Aorta (tissue), 5 donors: ENCODE data around the gene REC8. TPM values are rescaled to one million over a fixed set of nuclear protein-coding genes. Genes with fewer than 3 reads are reported as not detected.

Experiments
- ATAC-seq: fragments of 200-7000 bp; cut with Tn5 transposase; one replicate; pipeline ENCODE4 v1.9.1; 2022; ENCODE audit warnings: moderate library complexity; ENCODE audit not compliant: low FRiP score
- DNase-seq, 2 donors: peaks; one replicate each; pipeline ENCODE4 v3.0.0-alpha.2; 2020
- H3K27ac ChIP-seq, 2 donors: one replicate each; pipeline ENCODE4 v1.5.1; 2013; ENCODE audit warnings: low read length in 2 of 2, mild to moderate bottlenecking in 2 of 2, moderate library complexity in 2 of 2, control low read depth in 1 of 2, inconsistent platforms in 1 of 2, low read depth in 1 of 2
- H3K27me3 ChIP-seq, 2 donors: one replicate each; pipeline ENCODE4 v1.6.1; 2013; ENCODE audit warnings: control low read depth in 1 of 2, low read length in 1 of 2, mild to moderate bottlenecking in 1 of 2, moderate library complexity in 1 of 2; ENCODE audit not compliant: insufficient read depth in 2 of 2, control insufficient read depth in 1 of 2
- H3K36me3 ChIP-seq, 2 donors: one replicate each; pipeline ENCODE4 v1.6.1; 2013; ENCODE audit warnings: control low read depth in 1 of 2, low read length in 1 of 2, mild to moderate bottlenecking in 1 of 2; ENCODE audit not compliant: insufficient read depth in 2 of 2, control insufficient read depth in 1 of 2
- H3K4me1 ChIP-seq, 2 donors: one replicate each; pipeline ENCODE4 v1.6.1; 2013; ENCODE audit warnings: low read length in 2 of 2, control low read depth in 1 of 2, mild to moderate bottlenecking in 1 of 2, moderate library complexity in 1 of 2; ENCODE audit not compliant: insufficient read depth in 2 of 2, control insufficient read depth in 1 of 2
- H3K4me3 ChIP-seq, 2 donors: one replicate each; pipeline ENCODE4 v1.5.1; 2013; ENCODE audit warnings: low read length in 2 of 2, control low read depth in 1 of 2, mild to moderate bottlenecking in 1 of 2
- H3K9me3 ChIP-seq: one replicate; pipeline ENCODE4 v1.6.1; 2013; ENCODE audit warnings: mild to moderate bottlenecking, low read length; ENCODE audit not compliant: control insufficient read depth
- WGBS, 2 donors: extraction: QIAGEN DNeasy Blood & Tissue Kit; methylation state at CpG; one replicate each; pipeline ENCODE4 v1.1.7; 2013; 5-methylcytosine and 5-hydroxymethylcytosine counted together
- intact Hi-C, 2 donors: fragments of 100-400 bp; cut with DNase I; formaldehyde crosslinking; loops; one replicate each; pipeline versions ENCODE4 v1.14.2 to v1.15.0; 2022
- polyA plus RNA-seq, 2 donors: library from polyadenylated mRNA; stranded (reverse); fragments of 200-250 nt; gene quantifications; one replicate each; pipeline ENCODE4 v1.2.3, GENCODE V29; 2013
- total RNA-seq, 2 donors: library from RNA; stranded (reverse); fragmentation: NEBNext Ultra II Directional; extraction: Animal tissue kit (Norgen Biotek cat#: 25700); gene quantifications; one replicate each; pipeline ENCODE4 v1.2.1, GENCODE V29; 2021
- donor health status: healthy with polysubstance abuse.
- donor health status: Bipolar disorder and iron deficiency.
- donor health status: DM: no; HTN: no; CAD: no.
- donor health status: DM: no; HTN: no; CAD: no.
- donor health status: DM: yes; HTN: yes; CAD: no.

REC8 gene
- total and polyA plus RNA-seq, 4 donors, result 2.4 to 18.1 (median 10.7) TPM

- Histone ChIP-seq H3K4me1 (no peaks in the 10 kb centered on the region), H3K27ac (no peak overlapping the region), H3K27me3 (no peaks in the 10 kb centered on the region), H3K9me3 (no peaks in the 10 kb centered on the region), H3K36me3 (no peaks in the 10 kb centered on the region), H3K4me3 (no peak overlapping the region)
- intact Hi-C loops, result no loop called here
- ATAC-seq (no peak), DNase-seq (peak in 1 of 2 donors; percentile 71)
- 91 to 93% methylated on average over 15 of the region's 15 CpGs for WGBS, 2 donors
These were observed 11.2 kb downstream of the REC8 start for GRCh38 chr14:24183014-24183481.

GRCh38 chr14:24184104-24184970 is 12.5 kb downstream of the REC8 start:
- Histone ChIP-seq H3K27me3 (no peaks in the 10 kb centered on the region), H3K36me3 (no peaks in the 10 kb centered on the region), H3K9me3 (no peaks in the 10 kb centered on the region), H3K4me3 (no peak overlapping the region), H3K4me1 (no peaks in the 10 kb centered on the region), H3K27ac (no peak overlapping the region)
- intact Hi-C loops, result no loop called here
- DNase-seq (peak in 1 of 2 donors; percentile 69), ATAC-seq (no peak)
- 88 to 91% methylated on average over 17 to 19 of the region's 19 CpGs for WGBS, 2 donors

GRCh38 chr14:24185026-24185425 is 13.1 kb downstream of the REC8 start:
- Histone ChIP-seq H3K9me3 (no peaks in the 10 kb centered on the region), H3K27me3 (no peaks in the 10 kb centered on the region), H3K4me1 (no peaks in the 10 kb centered on the region), H3K27ac (no peak overlapping the region), H3K36me3 (no peaks in the 10 kb centered on the region), H3K4me3 (no peak overlapping the region)
- intact Hi-C loops, result no loop called here
- 95 to 96% methylated on average over 7 of the region's 7 CpGs for WGBS, 2 donors
- DNase-seq (no peak), ATAC-seq (no peak)

- H3K27me3 ChIP-seq, result no peaks in the 10 kb centered on the region
- no peak overlapping the region for H3K4me3 ChIP-seq
- no peaks in the 10 kb centered on the region for H3K36me3 ChIP-seq
- no peaks in the 10 kb centered on the region for H3K9me3 ChIP-seq
- no peak overlapping the region for H3K27ac ChIP-seq
- 90 to 94% methylated on average over 11 of the region's 11 CpGs for WGBS, 2 donors
- DNase-seq (peak in 1 of 2 donors; percentile 63), ATAC-seq (no peak)
- H3K4me1 ChIP-seq, result no peaks in the 10 kb centered on the region
- intact Hi-C loops, result no loop called here
These were observed 13.9 kb downstream of the REC8 start for GRCh38 chr14:24185741-24186140.

- 91 to 94% methylated on average over 10 of the region's 10 CpGs for WGBS, 2 donors
- Histone ChIP-seq H3K27ac (no peak overlapping the region), H3K9me3 (no peaks in the 10 kb centered on the region), H3K4me1 (no peaks in the 10 kb centered on the region), H3K36me3 (no peaks in the 10 kb centered on the region), H3K27me3 (no peaks in the 10 kb centered on the region), H3K4me3 (no peak overlapping the region)
- no peak for ATAC-seq
- peak in 1 of 2 donors; percentile 51 for DNase-seq
- intact Hi-C loops, result no loop called here
These were observed 15.1 kb downstream of the REC8 start for GRCh38 chr14:24186831-24187538.

- H3K9me3 ChIP-seq, result no peaks in the 10 kb centered on the region
- H3K27ac ChIP-seq, result no peak overlapping the region
- ATAC-seq, result no peak
- H3K36me3 ChIP-seq, result no peaks in the 10 kb centered on the region
- intact Hi-C loops, result no loop called here
- H3K4me3 ChIP-seq, result no peak overlapping the region
- 84 to 88% methylated on average over 2 of the region's 2 CpGs for WGBS, 2 donors
- H3K27me3 ChIP-seq, result no peaks in the 10 kb centered on the region
- no peaks in the 10 kb centered on the region for H3K4me1 ChIP-seq
- peak in 1 of 2 donors; percentile 43 for DNase-seq
These were observed 15.6 kb downstream of the REC8 start for GRCh38 chr14:24187539-24187915.

GRCh38 chr14:24188251-24189058 is 16.6 kb downstream of the REC8 start, which contains the start of gene IPO4:
Gene IPO4, minus strand, starts transcription at chr14:24188816. Its CDS starts 29 bp downstream, at chr14:24188787.
- intact Hi-C loops, result loop anchor here in 1 of 2 donors (2.0 kb wide), 1 partner anchor 28 kb away; the partner anchor contains the start of gene IRF9
- H3K27me3 ChIP-seq, result no peaks in the 10 kb centered on the region
- H3K27ac ChIP-seq, result peak within 1 kb of the TSS in 1 of 2 donors; percentile 33
- ATAC-seq (peak; percentile 97), DNase-seq (peak; percentile 97)
- H3K9me3 ChIP-seq, result no peaks in the 10 kb centered on the region
- no peaks in the 10 kb centered on the region for H3K4me1 ChIP-seq
- 0 to 1% methylated on average over 62 to 65 of the region's 65 CpGs for WGBS, 2 donors
- peak within 1 kb of the TSS; percentile 44 to 61 for H3K4me3 ChIP-seq
- peaks cover 0 to 2% of the 10 kb centered on the region in 2 donors for H3K36me3 ChIP-seq

GRCh38 chr14:24189059-24189375 is 17.1 kb downstream of the REC8 start:
- no peak for ATAC-seq
- intact Hi-C loops, result loop anchor here in 1 of 2 donors (2.0 kb wide), 1 partner anchor 28 kb away; the partner anchor contains the start of gene IRF9

More at GRCh38 chr14:24189059-24189375, 17.1 kb downstream of the REC8 start:
- no peak overlapping the region for H3K4me3 ChIP-seq
- DNase-seq, result no peak
- no peaks in the 10 kb centered on the region for H3K9me3 ChIP-seq
- no peak overlapping the region for H3K27ac ChIP-seq
- WGBS, 2 donors, result 0 to 1% methylated on average over 3 of the region's 3 CpGs
- H3K27me3 ChIP-seq, result no peaks in the 10 kb centered on the region
- H3K4me1 ChIP-seq, result no peaks in the 10 kb centered on the region
- peaks cover 0 to 2% of the 10 kb centered on the region in 2 donors for H3K36me3 ChIP-seq
